ENCODE results near the gene LLCFC1.

Gene LLCFC1

DNA sequence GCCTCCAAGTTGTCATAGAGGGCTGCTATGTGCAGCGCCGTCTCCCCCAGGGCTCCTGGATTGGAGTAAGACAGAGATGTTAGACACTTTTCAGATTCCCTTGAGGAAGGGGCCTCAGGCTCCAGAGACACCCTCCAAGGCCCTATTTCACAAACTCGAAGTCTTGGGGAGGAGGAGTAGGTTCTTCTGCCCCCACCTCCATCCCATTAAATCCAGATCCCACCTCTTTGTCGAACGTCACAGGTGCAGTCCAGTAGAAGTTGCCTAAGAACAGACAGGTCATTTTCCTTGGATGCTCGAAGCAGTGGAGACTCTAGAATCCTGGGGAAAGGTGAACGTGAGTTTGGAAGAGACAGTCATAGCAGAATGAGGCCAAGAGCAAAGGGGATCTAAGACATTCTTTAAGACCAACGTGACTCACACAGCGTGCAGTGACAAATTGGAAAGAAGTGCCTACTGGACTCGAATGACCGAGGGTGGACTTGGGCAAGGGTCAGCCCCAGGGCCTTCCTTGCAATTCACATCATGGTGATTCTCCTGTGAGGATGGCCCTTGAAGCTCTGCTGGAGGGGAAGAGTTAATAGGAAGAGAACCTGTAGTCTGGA is 9.1 kb upstream of the LLCFC1 start:
- Histone ChIP-seq H4K20me1 (ENCODE audit: insufficient read depth, low read length) (no peaks in the 10 kb centered on the region), H3K9ac (ENCODE audit: low read length) (no peak overlapping the region), H3K9me3 (ENCODE audit: insufficient read depth, low read length) (no peaks in the 10 kb centered on the region), H3K27me3 (ENCODE audit: low read depth, low read length) (peaks cover 9% of the 10 kb centered on the region; the same call in 1 of the 2 replicates), H3K79me2 (ENCODE audit: low read length) (no peaks in the 10 kb centered on the region), H3K36me3 (replicated peaks; ENCODE audit: low read depth, low read length) (no peaks in the 10 kb centered on the region), H3K4me3 (ENCODE audit: low read length) (no peak overlapping the region), H3K27ac (ENCODE audit: low read length) (no peak overlapping the region), H3K4me1 (ENCODE audit: low read length) (peaks cover 12% of the 10 kb centered on the region), H2AFZ (ENCODE audit: low read depth, low read length) (no peak overlapping the region), H3K4me2 (ENCODE audit: low read length) (no peak overlapping the region)
- no peak for TF ChIP-seq EZH2phosphoT487 (IDR thresholded peaks at IDR 0.05; ENCODE audit: low read depth)
- TF ChIP-seq, protein P1, sequence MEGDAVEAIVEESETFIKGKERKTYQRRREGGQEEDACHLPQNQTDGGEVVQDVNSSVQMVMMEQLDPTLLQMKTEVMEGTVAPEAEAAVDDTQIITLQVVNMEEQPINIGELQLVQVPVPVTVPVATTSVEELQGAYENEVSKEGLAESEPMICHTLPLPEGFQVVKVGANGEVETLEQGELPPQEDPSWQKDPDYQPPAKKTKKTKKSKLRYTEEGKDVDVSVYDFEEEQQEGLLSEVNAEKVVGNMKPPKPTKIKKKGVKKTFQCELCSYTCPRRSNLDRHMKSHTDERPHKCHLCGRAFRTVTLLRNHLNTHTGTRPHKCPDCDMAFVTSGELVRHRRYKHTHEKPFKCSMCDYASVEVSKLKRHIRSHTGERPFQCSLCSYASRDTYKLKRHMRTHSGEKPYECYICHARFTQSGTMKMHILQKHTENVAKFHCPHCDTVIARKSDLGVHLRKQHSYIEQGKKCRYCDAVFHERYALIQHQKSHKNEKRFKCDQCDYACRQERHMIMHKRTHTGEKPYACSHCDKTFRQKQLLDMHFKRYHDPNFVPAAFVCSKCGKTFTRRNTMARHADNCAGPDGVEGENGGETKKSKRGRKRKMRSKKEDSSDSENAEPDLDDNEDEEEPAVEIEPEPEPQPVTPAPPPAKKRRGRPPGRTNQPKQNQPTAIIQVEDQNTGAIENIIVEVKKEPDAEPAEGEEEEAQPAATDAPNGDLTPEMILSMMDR (IDR thresholded peaks at IDR 0.05; ENCODE audit: low read depth, low read length): no peak

DNA sequence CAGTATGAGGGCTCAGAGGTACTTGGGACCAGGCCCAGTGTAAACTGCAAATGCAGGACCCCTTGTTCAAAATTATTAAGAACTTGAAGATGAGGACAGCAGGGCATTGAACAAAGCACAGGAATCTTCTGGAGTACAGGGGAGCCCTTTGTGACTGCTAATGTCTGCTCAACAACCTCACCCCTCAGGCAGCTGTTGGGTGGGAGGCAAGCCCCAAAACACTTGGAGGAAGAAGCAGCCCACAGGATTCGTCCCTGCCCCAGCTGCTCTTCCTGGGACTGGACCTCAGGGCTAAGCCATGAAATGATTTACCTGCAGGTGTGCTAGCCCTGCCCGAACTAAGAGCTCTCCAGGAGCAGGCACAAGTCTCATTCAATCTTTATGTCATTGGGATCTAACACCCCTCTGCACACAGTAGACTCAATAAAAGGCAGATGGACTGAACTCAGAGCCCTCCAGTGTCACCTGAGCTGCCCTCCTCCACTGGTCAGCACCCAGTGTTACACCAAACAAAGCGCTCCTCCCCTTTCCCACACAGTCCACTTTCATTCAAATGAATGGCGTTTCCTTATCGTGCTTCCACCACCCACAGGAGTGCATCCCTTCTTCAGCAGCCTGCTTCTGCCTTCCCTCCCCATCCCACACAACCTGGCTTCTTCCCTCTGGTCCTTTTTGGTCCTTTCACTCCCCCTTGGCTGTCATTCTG is 6.7 kb upstream of the LLCFC1 start:
- no peaks in the 10 kb centered on the region for H3K36me3 ChIP-seq (replicated peaks; ENCODE audit: low read depth, low read length)
- no peak overlapping the region for H2AFZ ChIP-seq (ENCODE audit: low read depth, low read length)
- peaks cover 5% of the 10 kb centered on the region for H3K4me1 ChIP-seq (ENCODE audit: low read length)
- H3K27ac ChIP-seq (ENCODE audit: low read length): no peak overlapping the region
- H3K27me3 ChIP-seq (ENCODE audit: low read depth, low read length): 0 out of 2 replicates have a peak, but pooled peaks cover 4% of the 10 kb centered on the region
- H3K4me3 ChIP-seq (ENCODE audit: low read length): no peak overlapping the region
- no peaks in the 10 kb centered on the region for H3K79me2 ChIP-seq (ENCODE audit: low read length)
- H4K20me1 ChIP-seq (ENCODE audit: insufficient read depth, low read length): no peaks in the 10 kb centered on the region
- H3K4me2 ChIP-seq (ENCODE audit: low read length): no peak overlapping the region
- H3K9ac ChIP-seq (ENCODE audit: low read length): no peak overlapping the region
- TF ChIP-seq, protein P1 (IDR thresholded peaks at IDR 0.05; ENCODE audit: low read depth, low read length): no peak
- TF ChIP-seq EZH2phosphoT487 (IDR thresholded peaks at IDR 0.05; ENCODE audit: low read depth): no peak
- H3K9me3 ChIP-seq (ENCODE audit: insufficient read depth, low read length): no peaks in the 10 kb centered on the region

DNA sequence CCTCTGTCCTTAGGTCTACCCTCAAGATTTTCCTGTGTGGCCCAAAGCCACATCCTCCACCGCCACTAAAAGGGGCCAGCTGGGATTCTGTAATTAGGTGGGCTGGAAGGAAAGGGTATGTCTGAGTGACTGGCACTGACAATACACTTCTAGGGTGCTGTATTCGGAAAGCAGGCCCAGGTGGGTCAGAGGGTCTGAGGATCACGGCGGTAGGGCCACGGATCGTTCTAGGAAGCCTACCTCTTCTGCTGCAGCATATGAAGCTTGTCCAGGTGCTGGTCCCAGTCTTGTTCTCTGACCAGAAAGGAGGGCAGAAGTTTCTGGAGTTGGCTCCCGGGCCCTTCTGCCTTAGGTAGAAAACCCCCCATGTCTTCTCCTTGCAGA is 6.2 kb upstream of the LLCFC1 start:
- Histone ChIP-seq H3K4me3 (ENCODE audit: low read length) (no peak overlapping the region), H3K9ac (ENCODE audit: low read length) (no peak overlapping the region), H2AFZ (ENCODE audit: low read depth, low read length) (no peak overlapping the region), H3K4me1 (ENCODE audit: low read length) (no peaks in the 10 kb centered on the region), H3K36me3 (replicated peaks; ENCODE audit: low read depth, low read length) (no peaks in the 10 kb centered on the region), H3K9me3 (ENCODE audit: insufficient read depth, low read length) (no peaks in the 10 kb centered on the region), H3K27ac (ENCODE audit: low read length) (no peak overlapping the region), H3K79me2 (ENCODE audit: low read length) (no peaks in the 10 kb centered on the region), H3K27me3 (ENCODE audit: low read depth, low read length) (0 out of 2 replicates have a peak, but pooled peaks cover 4% of the 10 kb centered on the region), H3K4me2 (ENCODE audit: low read length) (no peak overlapping the region), H4K20me1 (ENCODE audit: insufficient read depth, low read length) (no peaks in the 10 kb centered on the region)
- TF ChIP-seq EZH2phosphoT487 (IDR thresholded peaks at IDR 0.05; ENCODE audit: low read depth): no peak
- TF ChIP-seq, protein P1 (IDR thresholded peaks at IDR 0.05; ENCODE audit: low read depth, low read length): no peak

DNA sequence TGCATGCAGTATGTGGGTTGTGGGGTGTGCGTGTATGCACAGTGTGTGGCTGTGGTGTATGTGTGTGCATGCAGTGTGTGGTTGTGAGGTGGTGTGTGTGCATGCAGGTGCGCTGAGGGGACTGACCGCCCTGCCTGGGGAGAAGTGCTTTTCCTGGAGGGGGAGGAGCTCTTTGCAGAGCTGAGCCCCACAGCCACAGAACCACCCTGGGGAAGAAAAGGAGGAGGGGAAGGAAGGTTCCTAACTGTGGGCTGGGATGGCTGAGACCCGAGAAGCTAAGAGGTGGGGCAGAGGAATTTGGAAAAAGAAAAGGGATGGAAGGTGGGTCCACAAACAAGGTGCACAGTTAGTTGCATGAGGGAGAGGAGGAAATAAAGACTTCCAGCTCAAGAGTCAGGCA is 5.7 kb upstream of the LLCFC1 start, which contains the start of gene TRPV5:
TRPV5 (minus strand) TSS at position 123 of the 400 bp plus-strand sequence. CDS start 287 bp downstream, outside the sequence.
- no peaks in the 10 kb centered on the region for H4K20me1 ChIP-seq (ENCODE audit: insufficient read depth, low read length)
- no peaks in the 10 kb centered on the region for H3K9me3 ChIP-seq (ENCODE audit: insufficient read depth, low read length)
- no peaks in the 10 kb centered on the region for H3K79me2 ChIP-seq (ENCODE audit: low read length)
- no peak within 1 kb of the TSS for H3K27ac ChIP-seq (ENCODE audit: low read length)
- 0 out of 2 replicates have a peak, but pooled peaks cover 4% of the 10 kb centered on the region for H3K27me3 ChIP-seq (ENCODE audit: low read depth, low read length)
- no peaks in the 10 kb centered on the region for H3K36me3 ChIP-seq (replicated peaks; ENCODE audit: low read depth, low read length)
- H3K4me1 ChIP-seq (ENCODE audit: low read length): no peaks in the 10 kb centered on the region
- H3K9ac ChIP-seq (ENCODE audit: low read length): no peak within 1 kb of the TSS
- no peak within 1 kb of the TSS for H3K4me2 ChIP-seq (ENCODE audit: low read length)
- TF ChIP-seq, protein P1 (IDR thresholded peaks at IDR 0.05; ENCODE audit: low read depth, low read length): no peak
- no peak for TF ChIP-seq EZH2phosphoT487 (IDR thresholded peaks at IDR 0.05; ENCODE audit: low read depth)
- no peak within 1 kb of the TSS for H2AFZ ChIP-seq (ENCODE audit: low read depth, low read length)
- no peak within 1 kb of the TSS for H3K4me3 ChIP-seq (ENCODE audit: low read length)
